MCF 10A (cell line): ENCODE results near the gene PPP1R13L. TPM values are rescaled to one million over a fixed set of nuclear protein-coding genes. Genes with fewer than 3 reads are reported as not detected.
A peak's percentile ranks its signal among the peaks of the same experiment; 100 is the strongest.

ENCODE experiments used
- BruUV-seq: library from RNA; stranded (reverse); fragments of 400-500 nt; replicated peaks from 2 replicates; lab custom pipeline; 2021; lab: Mats Ljungman, UMichigan
- CTCF ChIA-PET: fragments of 300-600 bp; sonication (Branson Sonifier 250); formaldehyde crosslinking; extraction: SDS; loops from one replicate; lab custom pipeline; 2021; ENCODE audit warnings: antibody characterized with exemption, inconsistent platforms; lab: Yijun Ruan, JAX
- POLR2A ChIA-PET: fragments of 300-600, 350-650 bp; sonication (Branson Sonifier 250); formaldehyde crosslinking; extraction: SDS; loops from one replicate; lab custom pipeline; 2020; ENCODE audit warnings: antibody characterized with exemption, inconsistent platforms; lab: Yijun Ruan, JAX
- DNase-seq: peaks from one replicate; pipeline ENCODE4 v3.0.0-alpha.2; 2018; ENCODE audit not compliant: unreplicated experiment
- H3K27ac Mint-ChIP-seq: one replicate; pipeline ENCODE4 v1.8.0; 2022; ENCODE audit warnings: mild to moderate bottlenecking, low read depth, mixed read lengths; ENCODE audit not compliant: unreplicated experiment
- H3K27me3 Mint-ChIP-seq: one replicate; pipeline ENCODE4 v1.8.0; 2022; ENCODE audit warnings: mixed read lengths; ENCODE audit not compliant: insufficient read depth, unreplicated experiment
- H3K36me3 Mint-ChIP-seq: one replicate; pipeline ENCODE4 v1.8.0; 2022; ENCODE audit warnings: mild to moderate bottlenecking, moderate library complexity, mixed read lengths; ENCODE audit not compliant: insufficient read depth, unreplicated experiment
- H3K4me1 Mint-ChIP-seq: one replicate; pipeline ENCODE4 v1.8.0; 2022; ENCODE audit warnings: mixed read lengths; ENCODE audit not compliant: insufficient read depth, unreplicated experiment
- H3K4me3 Mint-ChIP-seq: one replicate; pipeline ENCODE4 v1.8.0; 2022; ENCODE audit warnings: mild to moderate bottlenecking, moderate library complexity, mixed read lengths; ENCODE audit not compliant: unreplicated experiment
- H3K9me3 Mint-ChIP-seq: one replicate; pipeline ENCODE4 v1.8.0; 2022; ENCODE audit warnings: mixed read lengths; ENCODE audit not compliant: unreplicated experiment
- intact Hi-C: fragments of 100-400 bp; cut with micrococcal nuclease; formaldehyde crosslinking; loops from 2 replicates; pipeline ENCODE4 v1.14.1; 2022
- total RNA-seq: library from RNA; stranded (reverse); gene quantifications from 2 replicates; pipeline ENCODE4 v1.2.3, GENCODE V29; 2022
- TF ChIP-seq, protein P1 (sequence below): fragments of 200-600 bp; IDR thresholded peaks from one replicate; pipeline ENCODE4 v1.8.0; 2022; ENCODE audit warnings: antibody characterized with exemption, mild to moderate bottlenecking; ENCODE audit not compliant: unreplicated experiment

PPP1R13L gene
- total RNA-seq, 1 experiment from 2014 or later: 161 TPM

DNA sequence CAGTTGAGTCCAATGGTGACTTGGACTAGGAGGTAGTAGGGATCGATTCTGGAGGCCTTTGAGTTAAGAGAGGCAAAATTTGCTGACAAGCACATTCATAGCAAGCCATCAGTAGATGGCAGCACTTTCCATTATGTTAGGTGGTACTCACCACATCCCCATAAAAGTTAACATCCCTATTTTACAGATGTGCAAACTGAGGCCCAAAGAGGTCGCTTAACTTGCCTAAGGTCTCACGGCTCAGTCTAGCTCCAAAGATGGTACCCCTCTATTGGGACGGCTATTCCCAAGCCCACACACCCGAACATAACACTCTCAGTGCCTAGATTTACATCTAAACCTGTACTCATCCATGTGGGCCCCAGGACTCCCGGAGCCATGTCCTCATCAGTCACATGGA, 41.4 kb upstream of the PPP1R13L start:
- intact Hi-C loops: no loop called here
- Mint-ChIP-seq H3K9me3 (no peaks in the 10 kb centered on the region), H3K4me3 (no peak overlapping the region), H3K27me3 (no peaks in the 10 kb centered on the region), H3K27ac (peak overlapping the region; percentile 100), H3K4me1 (peaks cover 52% of the 10 kb centered on the region), H3K36me3 (peaks cover 14% of the 10 kb centered on the region)
- BruUV-seq: no TSS peak
- POLR2A ChIA-PET: interaction anchor here (0.7 to 7.8 kb wide), 7 partner anchors 10 to 245 kb away, joined by 3 to 148 read pairs (median 10); partner anchors contain the start of genes FOSB and PPP1R13L
- CTCF ChIA-PET: interaction anchor here (0.6 to 3.7 kb wide), 7 partner anchors 12 to 40 kb away, joined by 4 to 22 read pairs (median 5); partner anchors contain the start of gene FOSB
- TF ChIP-seq, protein P1, sequence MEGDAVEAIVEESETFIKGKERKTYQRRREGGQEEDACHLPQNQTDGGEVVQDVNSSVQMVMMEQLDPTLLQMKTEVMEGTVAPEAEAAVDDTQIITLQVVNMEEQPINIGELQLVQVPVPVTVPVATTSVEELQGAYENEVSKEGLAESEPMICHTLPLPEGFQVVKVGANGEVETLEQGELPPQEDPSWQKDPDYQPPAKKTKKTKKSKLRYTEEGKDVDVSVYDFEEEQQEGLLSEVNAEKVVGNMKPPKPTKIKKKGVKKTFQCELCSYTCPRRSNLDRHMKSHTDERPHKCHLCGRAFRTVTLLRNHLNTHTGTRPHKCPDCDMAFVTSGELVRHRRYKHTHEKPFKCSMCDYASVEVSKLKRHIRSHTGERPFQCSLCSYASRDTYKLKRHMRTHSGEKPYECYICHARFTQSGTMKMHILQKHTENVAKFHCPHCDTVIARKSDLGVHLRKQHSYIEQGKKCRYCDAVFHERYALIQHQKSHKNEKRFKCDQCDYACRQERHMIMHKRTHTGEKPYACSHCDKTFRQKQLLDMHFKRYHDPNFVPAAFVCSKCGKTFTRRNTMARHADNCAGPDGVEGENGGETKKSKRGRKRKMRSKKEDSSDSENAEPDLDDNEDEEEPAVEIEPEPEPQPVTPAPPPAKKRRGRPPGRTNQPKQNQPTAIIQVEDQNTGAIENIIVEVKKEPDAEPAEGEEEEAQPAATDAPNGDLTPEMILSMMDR: peak; percentile 31
- peak; percentile 60 for DNase-seq

DNA sequence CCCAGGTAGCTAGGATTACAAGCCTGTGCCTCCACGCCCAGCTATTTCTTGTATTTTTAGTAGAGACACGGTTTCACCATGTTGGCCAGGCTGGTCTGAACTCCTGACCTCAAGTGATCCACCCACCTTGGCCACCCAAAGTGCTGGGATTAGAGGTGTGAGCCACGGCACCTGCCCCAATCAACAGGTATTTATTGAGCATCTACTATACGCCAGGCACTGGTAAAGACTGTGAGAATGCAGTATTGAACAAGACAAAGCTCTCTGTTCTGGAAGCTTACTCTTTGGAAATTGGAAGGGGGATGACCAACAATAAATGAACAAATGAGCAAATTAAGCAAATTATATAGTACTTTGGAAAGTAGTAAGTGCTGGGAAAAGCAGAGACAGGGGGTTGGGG, 40.3 kb upstream of the PPP1R13L start:
- no peak overlapping the region for H3K4me3 Mint-ChIP-seq

DNA sequence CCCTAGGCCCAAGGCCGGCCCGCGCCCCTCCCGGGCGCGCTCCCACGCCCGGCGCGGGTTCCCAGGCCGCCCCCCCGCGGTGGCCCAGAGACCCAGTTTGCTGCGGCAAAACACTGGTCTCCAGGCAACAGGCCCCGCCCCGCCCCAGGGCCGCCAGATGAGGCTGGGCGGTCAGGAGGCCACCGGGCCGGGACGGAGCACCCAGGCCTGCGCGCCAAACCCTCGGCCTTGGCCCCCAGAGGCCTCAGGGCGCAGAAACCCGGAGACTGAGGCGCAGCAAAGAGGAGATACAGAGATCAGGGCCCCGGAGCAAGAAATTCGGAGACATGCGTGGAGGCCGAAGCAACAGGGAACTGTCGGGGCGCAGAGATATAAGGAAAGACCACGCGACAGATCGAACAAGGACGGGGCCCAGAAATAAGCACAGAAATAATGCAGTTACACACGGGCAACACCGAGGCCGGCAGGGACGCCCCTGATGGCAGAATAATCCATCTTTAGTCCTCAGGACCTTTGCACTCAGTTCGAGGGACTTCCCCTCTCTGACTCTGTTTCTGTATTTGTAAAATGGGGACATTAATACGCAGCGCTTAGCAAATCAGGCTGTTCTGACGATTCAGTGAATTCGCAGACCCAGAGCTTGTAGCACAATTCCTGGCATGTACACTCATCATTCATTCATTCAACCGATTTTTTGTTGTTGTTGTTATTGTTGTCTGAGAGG, 39.6 kb upstream of the PPP1R13L start:
- intact Hi-C loops: no loop called here
- peak overlapping the region; percentile 77 for H3K4me3 Mint-ChIP-seq
- H3K36me3 Mint-ChIP-seq: peaks cover 6% of the 10 kb centered on the region
- peaks cover 45% of the 10 kb centered on the region for H3K4me1 Mint-ChIP-seq
- no peaks in the 10 kb centered on the region for H3K9me3 Mint-ChIP-seq
- peak overlapping the region; percentile 91 for H3K27ac Mint-ChIP-seq
- no peaks in the 10 kb centered on the region for H3K27me3 Mint-ChIP-seq
- ChIA-PET CTCF (interaction anchor here (0.6 to 3.7 kb wide), 3 partner anchors 13 to 43 kb away, joined by 3 to 22 read pairs (median 4); no protein-coding TSS in a partner anchor), POLR2A (interaction anchor here (0.6 to 7.8 kb wide), 5 partner anchors 12 to 41 kb away, joined by 3 to 148 read pairs (median 12); partner anchors contain the start of genes FOSB and PPP1R13L)
- TF ChIP-seq, protein P1: no peak
- BruUV-seq: no TSS peak
- peak; percentile 80 for DNase-seq

More for the DNA sequence above, 40.3 kb upstream of the PPP1R13L start:
- intact Hi-C loops: no loop called here
- ChIA-PET POLR2A (interaction anchor here (0.6 to 7.8 kb wide), 5 partner anchors 11 to 42 kb away, joined by 3 to 148 read pairs (median 12); partner anchors contain the start of genes FOSB and PPP1R13L), CTCF (interaction anchor here (0.6 to 3.7 kb wide), 7 partner anchors 12 to 129 kb away, joined by 3 to 22 read pairs (median 4); no protein-coding TSS in a partner anchor)
- no peaks in the 10 kb centered on the region for H3K9me3 Mint-ChIP-seq
- no peak for DNase-seq
- H3K27ac Mint-ChIP-seq: peak overlapping the region; percentile 91
- no peaks in the 10 kb centered on the region for H3K27me3 Mint-ChIP-seq
- peaks cover 6% of the 10 kb centered on the region for H3K36me3 Mint-ChIP-seq
- BruUV-seq: no TSS peak
- TF ChIP-seq, protein P1: no peak
- H3K4me1 Mint-ChIP-seq: peaks cover 47% of the 10 kb centered on the region
